AG04450 (cell line): Measurements from ENCODE around the gene IFNGR1. TPM values are rescaled to one million over a fixed set of nuclear protein-coding genes. Genes with fewer than 3 reads are reported as not detected.
A peak's percentile ranks its signal among the peaks of the same experiment; 100 is the strongest.

Experiments used
- CTCF ChIA-PET: fragments of 300-600, 350-600 bp; formaldehyde crosslinking; extraction: SDS; loops from one replicate; lab custom pipeline; 2022; ENCODE audit warnings: antibody characterized with exemption, inconsistent platforms; lab: Charles Lee
- POLR2A ChIA-PET: fragments of 350-600 bp; formaldehyde crosslinking; extraction: SDS; loops from one replicate; lab custom pipeline; 2021; ENCODE audit warnings: antibody characterized with exemption, inconsistent platforms; lab: Yijun Ruan, JAX
- DNase-seq: peaks from one replicate; pipeline ENCODE4 v3.0.0-alpha.2; 2011; ENCODE audit warnings: low read depth, low spot score
- H3K27ac ChIP-seq: one replicate; pipeline ENCODE4 v1.5.1; 2012; ENCODE audit warnings: low read depth, low read length, control low read depth
- H3K27me3 ChIP-seq: one replicate; pipeline ENCODE4 v1.6.0; 2012; ENCODE audit warnings: low read length; ENCODE audit not compliant: control insufficient read depth, insufficient read depth
- H3K4me3 ChIP-seq: 2 replicates; pipeline ENCODE4 v1.5.1; 2011; ENCODE audit warnings: mild to moderate bottlenecking, low read depth, low read length, control low read depth
- H3K9me3 ChIP-seq: 2 replicates; pipeline ENCODE4 v1.5.1; 2012; ENCODE audit warnings: low read length; ENCODE audit not compliant: control insufficient read depth, insufficient read depth
- CTCF ChIP-seq: IDR thresholded peaks from 2 replicates; pipeline ENCODE4 v1.5.1; 2011; ENCODE audit warnings: low read depth, low read length, control low read depth, inconsistent platforms
- polyA plus RNA-seq: library from polyadenylated mRNA; depleted of rRNA; stranded (reverse); fragments of >200 nt; gene quantifications from 2 replicates; pipeline ENCODE4 v1.2.3, GENCODE V29; 2011

Gene IFNGR1
- polyA plus RNA-seq, 1 experiment = 36.3 TPM

GRCh38 chr6:137240168-137240567 lies 21.0 kb upstream of the IFNGR1 start:
- no peak overlapping the region for H3K27ac ChIP-seq
- no peak overlapping the region for H3K4me3 ChIP-seq
- ChIA-PET POLR2A (no interaction called here), CTCF (interaction anchor here (1.7 kb wide), 1 partner anchor 74 kb away, joined by 7 read pairs; no protein-coding TSS in a partner anchor)
- no peak for TF ChIP-seq CTCF
- peaks cover under 1% of the 10 kb centered on the region for H3K27me3 ChIP-seq
- DNase-seq = peak; percentile 72
- no peaks in the 10 kb centered on the region for H3K9me3 ChIP-seq

GRCh38 chr6:137237413-137238170 lies 18.4 kb upstream of the IFNGR1 start:
- POLR2A ChIA-PET = no interaction called here

GRCh38 chr6:137236581-137237355 lies 17.6 kb upstream of the IFNGR1 start:
- peak overlapping the region; percentile 65 for H3K27ac ChIP-seq
- no peak for DNase-seq
- H3K9me3 ChIP-seq = no peaks in the 10 kb centered on the region
- no peak for TF ChIP-seq CTCF
- H3K27me3 ChIP-seq = no peaks in the 10 kb centered on the region
- ChIA-PET POLR2A (no interaction called here), CTCF (interaction anchor here (0.8 to 1.5 kb wide), 2 partner anchors 78 to 179 kb away, joined by 4 to 5 read pairs; no protein-coding TSS in a partner anchor)
- no peak overlapping the region for H3K4me3 ChIP-seq

More at GRCh38 chr6:137237413-137238170, 18.4 kb upstream of the IFNGR1 start:
- TF ChIP-seq CTCF = no peak
- H3K4me3 ChIP-seq = no peak overlapping the region
- no peaks in the 10 kb centered on the region for H3K27me3 ChIP-seq
- H3K27ac ChIP-seq = peak overlapping the region; percentile 65
- DNase-seq = peak; percentile 59
- H3K9me3 ChIP-seq = no peaks in the 10 kb centered on the region
- CTCF ChIA-PET = interaction anchor here (0.6 to 1.5 kb wide), 3 partner anchors 78 to 593 kb away, joined by 3 to 5 read pairs (median 4); no protein-coding TSS in a partner anchor

GRCh38 chr6:137235686-137236085 lies 16.5 kb upstream of the IFNGR1 start:
- no peaks in the 10 kb centered on the region for H3K27me3 ChIP-seq
- H3K27ac ChIP-seq = no peak overlapping the region
- no peak overlapping the region for H3K4me3 ChIP-seq
- no peak for DNase-seq
- ChIA-PET CTCF (no interaction called here), POLR2A (no interaction called here)
- no peaks in the 10 kb centered on the region for H3K9me3 ChIP-seq
- TF ChIP-seq CTCF = no peak
